HG03520 (cell line): ENCODE data around the gene ZNF135.

ENCODE experiments used
- ATAC-seq: cut with Tn5 transposase; IDR thresholded peaks from one replicate; pipeline ENCODE4 v1.9.1; 2021; ENCODE audit warnings: mild to moderate bottlenecking, moderate library complexity; ENCODE audit not compliant: unreplicated experiment

The ZNF135 gene

GRCh38 chr19:58045411-58046050, 13.6 kb upstream of the ZNF135 start:
- no peak for ATAC-seq

- ATAC-seq, result no peak
Measured at GRCh38 chr19:58046856-58047255, 12.2 kb upstream of the ZNF135 start.

GRCh38 chr19:58047672-58048071, 11.4 kb upstream of the ZNF135 start:
- no peak for ATAC-seq

- no peak for ATAC-seq
Measured at GRCh38 chr19:58052256-58052655, 6.8 kb upstream of the ZNF135 start.

- ATAC-seq, result no peak
Measured at GRCh38 chr19:58053480-58054156, 5.5 kb upstream of the ZNF135 start.

- no peak for ATAC-seq
Measured at GRCh38 chr19:58054901-58055874, 3.9 kb upstream of the ZNF135 start.

- no peak for ATAC-seq
Measured at GRCh38 chr19:58056261-58056660, 2.8 kb upstream of the ZNF135 start.

- ATAC-seq, result no peak
Measured at GRCh38 chr19:58056861-58057260, 2.2 kb upstream of the ZNF135 start.

GRCh38 chr19:58058467-58058866, 615 bp upstream of the ZNF135 start:
- ATAC-seq, result no peak

GRCh38 chr19:58059671-58060078, 593 bp downstream of the ZNF135 start:
- no peak for ATAC-seq

- ATAC-seq, result no peak
Measured at GRCh38 chr19:58060231-58060630, 1.1 kb downstream of the ZNF135 start.

GRCh38 chr19:58063712-58064111, 4.6 kb downstream of the ZNF135 start:
- no peak for ATAC-seq

GRCh38 chr19:58067240-58067912, 8.3 kb downstream of the ZNF135 start:
- ATAC-seq, result no peak

- no peak for ATAC-seq
Measured at GRCh38 chr19:58079792-58080191, 20.7 kb downstream of the ZNF135 start.

GRCh38 chr19:58083021-58083420, 23.9 kb downstream of the ZNF135 start:
- ATAC-seq, result no peak

- no peak for ATAC-seq
Measured at GRCh38 chr19:58084596-58085347, 25.7 kb downstream of the ZNF135 start.

- no peak for ATAC-seq
Measured at GRCh38 chr19:58085348-58085875, 26.3 kb downstream of the ZNF135 start.

- no peak for ATAC-seq
Measured at GRCh38 chr19:58086825-58087710, 28.0 kb downstream of the ZNF135 start.

GRCh38 chr19:58088521-58089052, 29.5 kb downstream of the ZNF135 start:
- no peak for ATAC-seq
